CD1c-positive myeloid dendritic cell (primary cell): Measurements from ENCODE around the gene BPI.
"Not testable (repeated sequence)": the region's sequence is repeated elsewhere in the genome, so short reads cannot be mapped to it uniquely, and the experiment has no call there.

Experiments
- DNase-seq: peaks from one replicate; pipeline ENCODE4 v3.0.0-alpha.2; 2016; ENCODE audit errors: extremely low spot score

Gene BPI

GRCh38 chr20:38363004-38363747, 59.2 kb downstream of the BPI start:
- DNase-seq: no peak

DNA sequence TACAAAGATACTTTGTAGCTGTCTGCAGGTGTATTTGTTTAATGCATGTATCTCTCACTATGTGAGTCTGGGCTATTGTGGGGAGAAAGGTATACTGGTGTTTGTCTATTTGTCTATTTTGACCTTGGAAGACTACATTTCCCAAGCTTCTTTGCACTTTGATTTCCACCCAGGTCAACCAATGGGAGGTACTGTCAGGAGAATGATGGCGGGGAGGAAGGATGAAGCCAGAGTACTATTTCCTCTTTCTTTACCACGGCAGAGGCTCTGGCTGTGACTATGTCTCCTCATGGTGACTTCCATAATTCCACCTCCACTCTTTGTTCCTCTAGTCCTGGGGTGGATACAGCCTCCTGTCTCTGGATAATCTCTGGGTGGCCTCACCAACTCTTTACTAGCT, 65.4 kb downstream of the BPI start:
- peak; percentile 76 for DNase-seq

DNA sequence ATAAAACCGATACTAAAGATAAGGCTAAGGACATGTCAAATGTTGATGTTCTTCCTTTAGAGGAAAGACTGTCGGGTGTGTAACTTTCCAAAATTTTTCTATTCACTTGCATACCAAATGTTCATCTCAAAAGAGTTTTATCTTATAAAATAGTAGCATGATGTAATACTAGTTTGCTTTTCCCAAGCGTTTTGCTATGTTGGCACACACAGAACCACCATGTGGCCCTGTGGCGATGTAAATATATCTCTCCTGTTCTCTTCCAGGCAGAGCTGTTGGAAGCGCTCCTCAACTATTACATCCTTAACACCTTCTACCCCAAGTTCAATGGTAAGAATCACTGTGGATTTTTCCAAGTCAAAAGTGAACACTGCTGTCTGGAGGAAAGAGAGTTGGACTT, 68.8 kb downstream of the BPI start:
- DNase-seq: no peak

- DNase-seq: no peak
These were observed 69.4 kb downstream of the BPI start for GRCh38 chr20:38373231-38373867.

GRCh38 chr20:38373898-38374297, 69.9 kb downstream of the BPI start:
- no peak for DNase-seq

GRCh38 chr20:38377039-38377685, 73.2 kb downstream of the BPI start:
- no peak for DNase-seq

DNA sequence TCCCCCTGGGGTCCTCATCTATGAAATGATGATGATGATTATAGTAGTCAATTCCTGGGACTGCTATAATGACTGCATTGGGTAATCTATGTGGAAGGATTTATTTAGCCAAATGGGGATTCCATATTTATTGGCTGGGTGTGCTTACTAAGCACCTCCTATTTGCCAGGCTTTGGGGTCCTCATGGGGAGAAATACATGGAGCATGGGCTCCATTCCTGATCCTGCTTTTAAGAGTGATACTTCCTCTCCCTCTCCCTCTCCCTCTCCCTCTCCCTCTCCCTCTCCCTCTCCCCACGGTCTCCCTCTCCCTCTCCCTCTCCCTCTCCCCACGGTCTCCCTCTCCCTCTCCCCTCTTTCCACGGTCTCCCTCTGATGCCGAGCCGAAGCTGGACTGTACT, 73.9 kb downstream of the BPI start:
- not testable (repeated sequence) for DNase-seq

DNA sequence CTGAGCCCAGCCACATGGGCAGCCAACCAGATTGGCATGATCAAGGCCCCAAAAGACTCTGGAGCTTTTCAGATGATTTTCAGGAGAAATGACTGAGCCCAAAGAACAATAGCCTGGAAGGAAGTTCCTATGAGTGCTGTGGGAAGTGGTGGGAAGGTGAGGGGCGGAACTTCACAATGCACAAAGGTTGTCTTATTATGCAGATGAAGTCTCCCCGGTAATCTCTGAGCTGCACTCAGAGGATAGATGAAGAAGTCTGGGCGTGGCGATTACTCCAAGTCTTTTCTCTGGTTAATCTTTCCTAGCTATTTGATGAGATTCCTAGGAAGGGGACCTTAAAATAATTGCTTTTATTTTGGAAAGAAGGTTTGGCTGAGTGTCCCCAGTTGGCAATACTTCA, 79.2 kb downstream of the BPI start:
- no peak for DNase-seq

GRCh38 chr20:38386004-38386403, 82.0 kb downstream of the BPI start:
- peak; percentile 18 for DNase-seq

DNA sequence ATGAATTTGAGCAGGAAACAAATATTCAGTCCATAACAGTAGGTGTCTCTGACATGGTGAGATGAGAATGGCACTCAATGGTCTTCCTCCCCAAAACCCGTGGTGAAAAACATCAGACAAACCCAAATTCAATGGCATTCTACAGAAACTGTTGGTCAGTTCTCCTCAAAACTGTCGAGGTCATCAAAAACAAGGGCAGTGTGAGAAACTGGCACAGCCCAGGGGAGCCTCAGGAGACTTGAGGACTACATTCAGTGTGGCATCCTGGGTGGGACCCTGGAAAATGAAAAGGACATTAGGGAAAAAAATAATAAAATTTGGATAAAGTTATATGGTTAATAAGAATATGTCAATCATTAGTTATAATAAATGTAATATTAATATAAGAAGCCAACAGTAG, 82.9 kb downstream of the BPI start:
- DNase-seq: no peak
